Psoas muscle (tissue), 8 donors: Measurements from ENCODE around the gene ALDH1A2. TPM values are rescaled to one million over a fixed set of nuclear protein-coding genes. Genes with fewer than 3 reads are reported as not detected.

Experiments
- ATAC-seq, 4 donors: fragments of 200-7000 bp; cut with Tn5 transposase; one replicate each; pipeline ENCODE4 v1.9.1; 2020; ENCODE audit warnings: moderate library complexity in 3 of 4, mild to moderate bottlenecking in 2 of 4
- DNase-seq, 2 donors: peaks; one replicate each; pipeline ENCODE4 v3.0.0-alpha.2; 2020
- H3K27ac ChIP-seq: fragments of 200-600 bp; one replicate; pipeline ENCODE4 v1.8.0; 2022
- H3K27me3 ChIP-seq, 3 donors: fragments of 200-600 bp in 1 of 3; one replicate each; pipeline versions ENCODE4 v1.6.1 to v1.8.0; 2013 to 2022; ENCODE audit warnings: low read length in 2 of 3, mild to moderate bottlenecking in 2 of 3, moderate library complexity in 1 of 3; ENCODE audit not compliant: insufficient read depth in 3 of 3
- H3K36me3 ChIP-seq, 2 donors: fragments of 200-600 bp in 1 of 2; one replicate each; pipeline versions ENCODE4 v1.6.1 to v1.8.0; 2013 to 2022; ENCODE audit warnings: low read depth in 1 of 2, mild to moderate bottlenecking in 1 of 2, moderate library complexity in 1 of 2; ENCODE audit not compliant: insufficient read depth in 1 of 2
- H3K4me1 ChIP-seq: fragments of 200-600 bp; one replicate; pipeline ENCODE4 v1.8.0; 2022
- H3K4me3 ChIP-seq: fragments of 200-600 bp; one replicate; pipeline ENCODE4 v1.8.0; 2022; ENCODE audit warnings: mild to moderate bottlenecking
- H3K9me3 ChIP-seq: fragments of 200-600 bp; one replicate; pipeline ENCODE4 v1.8.0; 2022
- CTCF ChIP-seq: fragments of 200-600 bp; IDR thresholded peaks from one replicate; pipeline ENCODE4 v1.8.0; 2022; ENCODE audit warnings: antibody characterized with exemption
- WGBS, 3 donors: extraction: QIAGEN DNeasy Blood & Tissue Kit; methylation state at CpG; one replicate each; pipeline versions ENCODE4 v1.1.6 to v1.1.7; 2013; 5-methylcytosine and 5-hydroxymethylcytosine counted together
- intact Hi-C, 2 donors: fragments of 100-400 bp; cut with DNase I; formaldehyde crosslinking; loops; one replicate each; pipeline versions ENCODE4 v1.11.0 to v1.14.2; 2022
- polyA plus RNA-seq, 3 donors: library from polyadenylated mRNA; stranded (reverse); fragments of 200-250 nt; gene quantifications; one replicate each; pipeline ENCODE4 v1.2.3, GENCODE V29; 2013
- total RNA-seq, 4 donors: library from RNA; stranded (reverse); fragmentation: NEBNext Ultra II Directional in 2 of 4; extraction: Animal tissue kit (Norgen Biotek cat#: 25700) in 2 of 4; gene quantifications; one replicate each; pipeline versions ENCODE4 v1.2.1 to v1.2.4, GENCODE V29; 2021 to 2023
- donor health status: healthy with polysubstance abuse.
- donor health status: DM: no; HTN: no; CAD: no; lungs with moderate emphysema.
- donor health status: Bipolar disorder and iron deficiency.
- donor health status: healthy.
- donor health status: DM: yes; HTN: yes; CAD: no.
- donor health status: DM: no; HTN: no; CAD: no.
- donor health status: DM: no; HTN: no; CAD: no.
- donor health status: DM: yes; HTN: yes; CAD: no.

The ALDH1A2 gene
- total and polyA plus RNA-seq, 7 donors, result 0.74 to 4.7 (median 2.5) TPM

GRCh38 chr15:58077427-58077826, 11.9 kb upstream of the ALDH1A2 start:
- Histone ChIP-seq H3K36me3 (no peaks in the 10 kb centered on the region), H3K9me3 (no peaks in the 10 kb centered on the region), H3K4me3 (no peak overlapping the region), H3K4me1 (no peaks in the 10 kb centered on the region), H3K27ac (no peak overlapping the region), H3K27me3 (no peaks in the 10 kb centered on the region)
- DNase-seq (no peak), ATAC-seq (no peak)
- TF ChIP-seq CTCF, result no peak
- intact Hi-C loops, result no loop called here
- 17 to 42% (median 34%) methylated on average over 1 of the region's 1 CpG for WGBS, 3 donors

- H3K27me3 ChIP-seq, result no peaks in the 10 kb centered on the region
- WGBS, 3 donors, result 95 to 96% (median 96%) methylated on average over 2 of the region's 2 CpGs
- intact Hi-C loops, result loop anchor here in 1 of 2 donors (5.0 kb wide), 1 partner anchor 337 kb away; no protein-coding TSS in a partner anchor
- TF ChIP-seq CTCF, result no peak
- no peak overlapping the region for H3K27ac ChIP-seq
- no peak for ATAC-seq
- no peaks in the 10 kb centered on the region for H3K9me3 ChIP-seq
- H3K4me1 ChIP-seq, result no peaks in the 10 kb centered on the region
- no peaks in the 10 kb centered on the region for H3K36me3 ChIP-seq
- no peak for DNase-seq
- no peak overlapping the region for H3K4me3 ChIP-seq
These were observed 8.9 kb upstream of the ALDH1A2 start for GRCh38 chr15:58074452-58074851.

- intact Hi-C loops, result loop anchor here in 1 of 2 donors (5.0 kb wide), 1 partner anchor 334 kb away; no protein-coding TSS in a partner anchor
- no peaks in the 10 kb centered on the region for H3K4me1 ChIP-seq
- peak; percentile 71 for TF ChIP-seq CTCF
- no peak overlapping the region for H3K4me3 ChIP-seq
- ATAC-seq, result no peak
- H3K27ac ChIP-seq, result no peak overlapping the region
- no peaks in the 10 kb centered on the region for H3K36me3 ChIP-seq
- H3K9me3 ChIP-seq, result no peaks in the 10 kb centered on the region
- WGBS, 3 donors, result 50 to 56% (median 54%) methylated on average over 7 of the region's 7 CpGs
- DNase-seq, result peak; percentile 34 to 68
- H3K27me3 ChIP-seq, result peaks cover 0 to 26% (median 2%) of the 10 kb centered on the region in 3 donors
These were observed 5.4 kb upstream of the ALDH1A2 start for GRCh38 chr15:58070801-58071418.

- ATAC-seq (no peak), DNase-seq (no peak)
- no peaks in the 10 kb centered on the region for H3K9me3 ChIP-seq
- H3K36me3 ChIP-seq, result no peaks in the 10 kb centered on the region
- TF ChIP-seq CTCF, result no peak
- no peak overlapping the region for H3K4me3 ChIP-seq
- intact Hi-C loops, result loop anchor here in 1 of 2 donors (5.0 kb wide), 3 partner anchors 202 to 512 kb away; no protein-coding TSS in a partner anchor
- WGBS, 3 donors, result 95 to 96% (median 96%) methylated on average over 5 of the region's 5 CpGs
- no peak overlapping the region for H3K27ac ChIP-seq
- H3K27me3 ChIP-seq, result peaks cover 0 to 45% (median 9%) of the 10 kb centered on the region in 3 donors
- no peaks in the 10 kb centered on the region for H3K4me1 ChIP-seq
These were observed 3.5 kb upstream of the ALDH1A2 start for GRCh38 chr15:58069008-58069407.
